ENCODE results near the gene LENG8. TPM values are rescaled to one million over a fixed set of nuclear protein-coding genes. Genes with fewer than 3 reads are reported as not detected.

Gene LENG8
- total and polyA plus RNA-seq, 2 of the 4 experiments (the other 2 are of a cell fraction) = 21.1 to 93.9 TPM

GRCh38 chr19:54433697-54434096 lies 15.3 kb upstream of the LENG8 start:
- Histone ChIP-seq H2AK5ac (ENCODE audit: low read depth, low read length) (no peak overlapping the region), H3K4me3 (ENCODE audit: insufficient read depth, low read depth, low read length) (no peak overlapping the region), H3K14ac (replicated peaks; ENCODE audit: low read depth, low read length) (no peak overlapping the region), H3K79me1 (ENCODE audit: low read depth in 1 of 2, low read length in 2 of 2) (peaks cover 3 to 7% of the 10 kb centered on the region in 2 experiments; a peak in 3 of 4 replicates), H3K36me3 (ENCODE audit: control insufficient read depth, insufficient read depth, low read length) (peaks cover 2% of the 10 kb centered on the region; the same call in 1 of the 2 replicates), H3K4me2 (ENCODE audit: low read depth, low read length) (no peak overlapping the region), H3K27ac (ENCODE audit: insufficient read depth, low read length) (no peak overlapping the region), H3K9me3 (ENCODE audit: control insufficient read depth, insufficient read depth, low read length) (no peaks in the 10 kb centered on the region), H4K91ac (ENCODE audit: insufficient read depth, low read depth, low read length) (no peak overlapping the region), H3K9me1 (ENCODE audit: insufficient read depth, low read length) (peaks cover 3% of the 10 kb centered on the region; the same call in 1 of the 2 replicates), H3K56ac (ENCODE audit: extremely low read depth, insufficient read depth, low read length) (no peak overlapping the region), H3K27me3 (ENCODE audit: control insufficient read depth, insufficient read depth, low read length) (peaks cover 11% of the 10 kb centered on the region; the same call in 1 of the 2 replicates), H3K9ac (ENCODE audit: low read depth, low read length) (no peak overlapping the region), H3K4me1 (ENCODE audit: control insufficient read depth, insufficient read depth, low read length) (0 out of 2 replicates have a peak, but pooled peaks cover 2% of the 10 kb centered on the region), H3K23ac (ENCODE audit: low read depth, low read length) (no peak overlapping the region), H3K4ac (ENCODE audit: low read depth, low read length) (no peak overlapping the region), H2AFZ (replicated peaks; ENCODE audit: low read length, poor library complexity) (no peak overlapping the region), H2BK20ac (ENCODE audit: low read depth, low read length) (no peak overlapping the region), H2BK120ac (ENCODE audit: low read depth, low read length) (no peak overlapping the region), H2AK9ac (replicated peaks; ENCODE audit: low read depth, low read length, poor library complexity) (no peak overlapping the region), H4K5ac (ENCODE audit: low read depth, low read length) (no peak overlapping the region), H4K8ac (ENCODE audit: low read depth in 2 of 2, low read length in 2 of 2) (no peak overlapping the region), H2BK5ac (ENCODE audit: low read depth, low read length, poor library complexity, severe bottlenecking) (no peak overlapping the region), H2BK15ac (ENCODE audit: low read depth, low read length) (no peak overlapping the region), H4K20me1 (ENCODE audit: insufficient read depth, low read length) (peaks cover 7% of the 10 kb centered on the region), H3K18ac (ENCODE audit: low read depth, low read length) (no peak overlapping the region)
- in situ Hi-C loops (cut with MboI; ENCODE audit: low sequenced_read_pairs) (no loop called here), intact Hi-C loops (cut with micrococcal nuclease) (no loop called here), dilution Hi-C loops (cut with HindIII; ENCODE audit: low sequenced_read_pairs, unreplicated experiment) (no loop called here)
- WGBS, 2 experiments (ENCODE audit: extremely low coverage in 2 of 2, insufficient read length in 1 of 2) = 100% methylated on average over 3 of the region's 5 CpGs; no CpG with 5 or more reads in 1 of the 2 experiments
- no TSS peak for BruUV-seq (replicated peaks)
- no peak for DNase-seq
- no peak for ATAC-seq (ENCODE audit: low read depth)
- CTCF ChIA-PET = no interaction called here
- POLR2A ChIA-PET (ENCODE audit: unreplicated experiment) = interaction anchor here (0.6 to 0.7 kb wide), 2 partner anchors 26 to 669 kb away, joined by 3 to 5 read pairs; no protein-coding TSS in a partner anchor
- TF ChIP-seq CHD1 (IDR thresholded peaks at IDR 0.05; ENCODE audit: low read depth, low read length) (no peak), POLR2A (IDR thresholded peaks at IDR 0.05; ENCODE audit: low read depth, low read length) (no peak), RAD21 (IDR thresholded peaks at IDR 0.05; ENCODE audit: low read length) (no peak)

Measured in IMR-90 (cell line).